B cell (primary cell): ENCODE measurements around the gene COL13A1. TPM values are rescaled to one million over a fixed set of nuclear protein-coding genes. Genes with fewer than 3 reads are reported as not detected.

Experiments used
- ATAC-seq: fragments of 200-7000 bp; cut with Tn5 transposase; one replicate; pipeline ENCODE4 v1.10.0; 2021; ENCODE audit warnings: low read depth, mild to moderate bottlenecking, moderate number of reproducible peaks, moderate library complexity
- CTCF ChIA-PET: fragments of 350-600 bp; sonication (Branson Sonifier 250); formaldehyde crosslinking; loops from one replicate; lab custom pipeline; 2021; ENCODE audit warnings: antibody characterized with exemption, inconsistent platforms; lab: Charles Lee
- POLR2A ChIA-PET: fragments of 350-600 bp; sonication (Branson Sonifier 250); formaldehyde crosslinking; loops from one replicate; lab custom pipeline; 2021; ENCODE audit warnings: antibody characterized with exemption; lab: Charles Lee
- DNase-seq: peaks from one replicate; pipeline ENCODE4 v3.0.0; 2013
- H2AFZ ChIP-seq: 2 replicates; pipeline ENCODE4 v1.6.1; 2012; ENCODE audit warnings: mild to moderate bottlenecking, low read depth, low read length; ENCODE audit not compliant: insufficient read depth, poor library complexity, severe bottlenecking
- H3K27ac ChIP-seq, 2 donors: 1 replicate in 1 of 2; 2 replicates in 1 of 2; pipeline ENCODE4 v1.5.1; 2012 to 2013; ENCODE audit warnings: low read length in 2 of 2, mild to moderate bottlenecking in 2 of 2, moderate library complexity in 1 of 2
- H3K27me3 ChIP-seq, 4 experiments: fragments of 200-600 bp in 1 of 4; sonication (generic) in 1 of 4; replicated peaks in 1 of 4; 1 replicate in 2 of 4; 2 replicates in 2 of 4; pipeline versions ENCODE4 v1.6.1 to v1.7.0; 2013 to 2016; ENCODE audit warnings: low read length in 3 of 4, mild to moderate bottlenecking in 2 of 4, mixed read lengths in 1 of 4, moderate library complexity in 1 of 4; ENCODE audit not compliant: insufficient read depth in 4 of 4, control insufficient read depth in 3 of 4; ENCODE audit errors: control extremely low read depth in 1 of 4
- H3K36me3 ChIP-seq, 2 experiments: replicated peaks in 1 of 2; 1 replicate in 1 of 2; 2 replicates in 1 of 2; pipeline versions ENCODE4 v1.6.1 to v1.7.1; 2013; ENCODE audit warnings: low read length in 1 of 2; ENCODE audit not compliant: insufficient read depth in 2 of 2, control insufficient read depth in 1 of 2; ENCODE audit errors: control extremely low read depth in 1 of 2, extremely low read depth in 1 of 2
- H3K4me1 ChIP-seq, 2 donors: fragments of 200-600 bp in 1 of 2; sonication (generic) in 1 of 2; 1 replicate in 1 of 2; 2 replicates in 1 of 2; pipeline versions ENCODE4 v1.5.1 to v1.6.1; 2013 to 2017; ENCODE audit warnings: low read length in 2 of 2; ENCODE audit not compliant: control insufficient read depth in 2 of 2, insufficient read depth in 2 of 2
- H3K4me2 ChIP-seq: replicated peaks from 2 replicates; pipeline ENCODE3; 2012; ENCODE audit warnings: mild to moderate bottlenecking, low read depth, low read length; ENCODE audit not compliant: poor library complexity, severe bottlenecking
- H3K4me3 ChIP-seq, 5 experiments: fragments of 200-600 bp in 1 of 5; sonication (generic) in 1 of 5; 1 replicate in 3 of 5; 2 replicates in 2 of 5; pipeline versions ENCODE4 v1.5.1 to v1.7.0; 2011 to 2016; ENCODE audit warnings: low read length in 4 of 5, mild to moderate bottlenecking in 4 of 5, low read depth in 2 of 5, control low read depth in 1 of 5, moderate library complexity in 1 of 5; ENCODE audit not compliant: insufficient read depth in 1 of 5; ENCODE audit errors: control extremely low read depth in 1 of 5, extremely low read depth in 1 of 5
- H3K79me2 ChIP-seq: fragments of 200-600 bp; sonication (generic); one replicate; pipeline ENCODE4 v1.6.0; 2016; ENCODE audit warnings: low read length; ENCODE audit not compliant: control insufficient read depth, insufficient read depth
- H3K9ac ChIP-seq: fragments of 200-600 bp; sonication (generic); 2 replicates; pipeline ENCODE4 v1.6.1; 2017; ENCODE audit warnings: mild to moderate bottlenecking, low read length, moderate library complexity
- H3K9me3 ChIP-seq, 3 donors: one replicate each; pipeline versions ENCODE4 v1.6.1 to v1.7.1; 2013; ENCODE audit warnings: low read length in 2 of 3; ENCODE audit not compliant: control insufficient read depth in 2 of 3, insufficient read depth in 1 of 3; ENCODE audit errors: control extremely low read depth in 1 of 3
- H4K20me1 ChIP-seq: 2 replicates; pipeline ENCODE4 v1.6.0; 2012; ENCODE audit warnings: mild to moderate bottlenecking, low read length; ENCODE audit not compliant: insufficient read depth, control insufficient read depth, poor library complexity, severe bottlenecking
- H3K27ac Mint-ChIP-seq: one replicate; pipeline ENCODE4 v1.8.0; 2021; ENCODE audit warnings: mixed read lengths
- H3K27me3 Mint-ChIP-seq: one replicate; pipeline ENCODE4 v1.8.0; 2021; ENCODE audit warnings: mixed read lengths
- H3K4me1 Mint-ChIP-seq: one replicate; pipeline ENCODE4 v1.8.0; 2021; ENCODE audit warnings: mixed read lengths
- H3K4me3 Mint-ChIP-seq: one replicate; pipeline ENCODE4 v1.8.0; 2021; ENCODE audit warnings: mixed read lengths
- H3K9me3 Mint-ChIP-seq: one replicate; pipeline ENCODE4 v1.8.0; 2022; ENCODE audit warnings: mixed read lengths; ENCODE audit not compliant: insufficient read depth
- EZH2 ChIP-seq: IDR thresholded peaks from 2 replicates; pipeline ENCODE4 v1.6.1; 2012; ENCODE audit warnings: borderline replicate concordance, low read depth, mild to moderate bottlenecking, moderate library complexity, low read length; ENCODE audit not compliant: insufficient read depth, poor library complexity, severe bottlenecking
- WGBS: methylation state at CpG from one replicate; pipeline ENCODE4 v1.1.5; 2013; ENCODE audit warnings: missing lambda C conversion rate; ENCODE audit not compliant: insufficient coverage; 5-methylcytosine and 5-hydroxymethylcytosine counted together
- intact Hi-C: fragments of 100-400 bp; cut with micrococcal nuclease; formaldehyde crosslinking; loops from one replicate; pipeline ENCODE4 v1.10.0; 2022
- polyA plus RNA-seq: library from polyadenylated mRNA; depleted of rRNA; stranded (reverse); fragments of >200 nt; gene quantifications from 2 replicates; pipeline ENCODE4 v1.2.3, GENCODE V29; 2012
- total RNA-seq, 2 donors: library from RNA; stranded (reverse); fragments of 120-200 nt in 1 of 2; gene quantifications; 1 replicate in 1 of 2; 2 replicates in 1 of 2; pipeline versions ENCODE4 v1.2.3 to v1.2.4, GENCODE V29; 2013 to 2022
- TF ChIP-seq, protein P1 (sequence below): fragments of 200-600 bp; IDR thresholded peaks from one replicate; pipeline ENCODE4 v1.8.0; 2022; ENCODE audit warnings: antibody characterized with exemption, mild to moderate bottlenecking

Gene COL13A1
- total and polyA plus RNA-seq, 2 donors (not counting 1 experiment from before 2014, with no cell fraction given) = not detected

- Mint-ChIP-seq H3K9me3 (no peaks in the 10 kb centered on the region), H3K27ac (no peak overlapping the region), H3K4me1 (no peaks in the 10 kb centered on the region), H3K27me3 (peaks cover 7% of the 10 kb centered on the region), H3K4me3 (no peak overlapping the region)
- no peak overlapping the region for H2AFZ ChIP-seq
- no peak overlapping the region for H3K4me3 ChIP-seq
- intact Hi-C loops = no loop called here
- TF ChIP-seq, protein P1, sequence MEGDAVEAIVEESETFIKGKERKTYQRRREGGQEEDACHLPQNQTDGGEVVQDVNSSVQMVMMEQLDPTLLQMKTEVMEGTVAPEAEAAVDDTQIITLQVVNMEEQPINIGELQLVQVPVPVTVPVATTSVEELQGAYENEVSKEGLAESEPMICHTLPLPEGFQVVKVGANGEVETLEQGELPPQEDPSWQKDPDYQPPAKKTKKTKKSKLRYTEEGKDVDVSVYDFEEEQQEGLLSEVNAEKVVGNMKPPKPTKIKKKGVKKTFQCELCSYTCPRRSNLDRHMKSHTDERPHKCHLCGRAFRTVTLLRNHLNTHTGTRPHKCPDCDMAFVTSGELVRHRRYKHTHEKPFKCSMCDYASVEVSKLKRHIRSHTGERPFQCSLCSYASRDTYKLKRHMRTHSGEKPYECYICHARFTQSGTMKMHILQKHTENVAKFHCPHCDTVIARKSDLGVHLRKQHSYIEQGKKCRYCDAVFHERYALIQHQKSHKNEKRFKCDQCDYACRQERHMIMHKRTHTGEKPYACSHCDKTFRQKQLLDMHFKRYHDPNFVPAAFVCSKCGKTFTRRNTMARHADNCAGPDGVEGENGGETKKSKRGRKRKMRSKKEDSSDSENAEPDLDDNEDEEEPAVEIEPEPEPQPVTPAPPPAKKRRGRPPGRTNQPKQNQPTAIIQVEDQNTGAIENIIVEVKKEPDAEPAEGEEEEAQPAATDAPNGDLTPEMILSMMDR = peak; percentile 72
- TF ChIP-seq EZH2 = no peak
- no peaks in the 10 kb centered on the region for H3K36me3 ChIP-seq
- ChIA-PET POLR2A (no interaction called here), CTCF (interaction anchor here (0.6 to 2.3 kb wide), 6 partner anchors 8 to 399 kb away, joined by 3 to 12 read pairs (median 4); partner anchors contain the start of gene TYSND1)
- H3K4me1 ChIP-seq = no peaks in the 10 kb centered on the region
- H3K27me3 ChIP-seq = peaks cover 0 to 2% (median under 1%) of the 10 kb centered on the region in 4 experiments
- WGBS = 23% methylated on average over 9 of the region's 13 CpGs
- no peaks in the 10 kb centered on the region for H4K20me1 ChIP-seq
- H3K27ac ChIP-seq = no peak overlapping the region
- no peak overlapping the region for H3K9ac ChIP-seq
- peak; percentile 36 for DNase-seq
- H3K4me2 ChIP-seq = no peak overlapping the region
- no peaks in the 10 kb centered on the region for H3K9me3 ChIP-seq
- H3K79me2 ChIP-seq = no peaks in the 10 kb centered on the region
- ATAC-seq = no peak
Measured at GRCh38 chr10:69914398-69915214, 112.9 kb downstream of the COL13A1 start.

DNA sequence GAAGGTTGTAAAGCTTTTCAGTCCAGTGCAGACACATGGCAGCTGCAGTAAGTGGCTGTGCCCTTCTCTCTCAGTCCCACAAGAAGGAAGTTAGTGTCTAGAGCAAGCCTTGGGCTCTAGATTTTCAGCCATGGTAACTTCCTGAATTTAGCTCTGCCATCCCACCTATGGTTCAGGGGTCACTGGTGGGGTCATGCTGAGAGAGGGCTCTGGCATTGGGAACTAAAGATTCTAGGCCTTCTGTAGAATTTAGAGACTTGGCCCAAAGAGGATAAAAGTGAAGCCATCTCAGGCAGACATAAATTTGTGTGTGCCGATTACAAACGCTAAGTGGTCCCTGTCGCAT is 113.5 kb downstream of the COL13A1 start:
- no peaks in the 10 kb centered on the region for H3K9me3 Mint-ChIP-seq
- no peaks in the 10 kb centered on the region for H4K20me1 ChIP-seq
- ATAC-seq (no peak), DNase-seq (no peak)
- TF ChIP-seq, protein P1 = no peak
- no peak for TF ChIP-seq EZH2
- H3K36me3 ChIP-seq = no peaks in the 10 kb centered on the region
- no peak overlapping the region for H3K4me3 Mint-ChIP-seq
- H3K4me2 ChIP-seq = no peak overlapping the region
- POLR2A ChIA-PET = no interaction called here
- no peaks in the 10 kb centered on the region for H3K79me2 ChIP-seq
- no peak overlapping the region for H3K27ac Mint-ChIP-seq
- no peaks in the 10 kb centered on the region for H3K4me1 ChIP-seq
- H3K9ac ChIP-seq = no peak overlapping the region
- H3K27me3 ChIP-seq = peaks cover 0 to 2% (median under 1%) of the 10 kb centered on the region in 4 experiments
- no peak overlapping the region for H2AFZ ChIP-seq
- no peaks in the 10 kb centered on the region for H3K4me1 Mint-ChIP-seq
- H3K27ac ChIP-seq = no peak overlapping the region
- no peak overlapping the region for H3K4me3 ChIP-seq
- CTCF ChIA-PET = interaction anchor here (0.7 to 2.3 kb wide), 5 partner anchors 9 to 400 kb away, joined by 3 to 12 read pairs (median 4); partner anchors contain the start of gene TYSND1
- no peaks in the 10 kb centered on the region for H3K9me3 ChIP-seq
- H3K27me3 Mint-ChIP-seq = peaks cover 7% of the 10 kb centered on the region
- intact Hi-C loops = no loop called here
- WGBS = no CpG with 5 or more reads among the region's 3 CpGs
